Fibroblast of lung (primary cell): Measurements from ENCODE around the gene SENP2.

Source experiments
- CTCF ChIP-seq, 2 donors: IDR thresholded peaks in 1 of 2; conservative IDR thresholded peaks in 1 of 2; 1 replicate in 1 of 2; 2 replicates in 1 of 2; pipeline ENCODE4 v1.5.1; 2011 to 2012; ENCODE audit warnings: low read length in 2 of 2, control low read depth in 1 of 2, inconsistent platforms in 1 of 2, low read depth in 1 of 2, mild to moderate bottlenecking in 1 of 2
- EZH2 ChIP-seq: IDR thresholded peaks from 2 replicates; pipeline ENCODE4 v1.5.1; 2012; ENCODE audit warnings: low read length, control low read depth, mild to moderate bottlenecking; ENCODE audit errors: missing control alignments

GRCh38 chr3:185631108-185631507 is 45.0 kb downstream of the SENP2 start:
- TF ChIP-seq CTCF (conservative IDR thresholded peaks at IDR 0.05 in 1 of 2, IDR thresholded peaks at IDR 0.05 in 1 of 2; ENCODE audit: low read depth in 1 of 2, low read length in 2 of 2) (no peak), EZH2 (no peak)
